IMR-90 (cell line): Measurements from ENCODE around the gene NTNG2.

Experiments used
- CTCF ChIP-seq: conservative IDR thresholded peaks from 2 replicates; pipeline ENCODE4 v1.5.1; 2012; ENCODE audit warnings: mild to moderate bottlenecking, low read depth, low read length, improper control_type of control experiment
- RCOR1 ChIP-seq: IDR thresholded peaks from 2 replicates; pipeline ENCODE4 v1.6.1; 2012; ENCODE audit warnings: mild to moderate bottlenecking, low read length, improper control_type of control experiment; ENCODE audit not compliant: insufficient replicate concordance

GRCh38 chr9:132240841-132241482 lies 79.1 kb downstream of the NTNG2 start:
- no peak for TF ChIP-seq RCOR1
- TF ChIP-seq CTCF, result no peak
